HG03066 (cell line): ENCODE data around the gene NACA.
"Not testable (repeated sequence)": the region's sequence is repeated elsewhere in the genome, so short reads cannot be mapped to it uniquely, and the experiment has no call there.

Source experiments
- ATAC-seq: cut with Tn5 transposase; IDR thresholded peaks from one replicate; pipeline ENCODE4 v1.9.1; 2021; ENCODE audit warnings: low read depth; ENCODE audit not compliant: unreplicated experiment

NACA gene

GRCh38 chr12:56724972-56725722, at the start of gene NACA:
Gene NACA, minus strand, starts transcription at chr12:56725299. Its CDS starts 778 bp downstream, at chr12:56724521.
- peak; percentile 90 for ATAC-seq

- ATAC-seq = no peak
These were observed 48.0 kb upstream of the NACA start for GRCh38 chr12:56773113-56773512.

GRCh38 chr12:56772625-56773024, 47.5 kb upstream of the NACA start:
- no peak for ATAC-seq

- no peak for ATAC-seq
These were observed 44.8 kb upstream of the NACA start for GRCh38 chr12:56769868-56770267.

- no peak for ATAC-seq
These were observed 43.3 kb upstream of the NACA start for GRCh38 chr12:56768424-56768823.

- peak; percentile 100 for ATAC-seq
These were observed 41.4 kb upstream of the NACA start for GRCh38 chr12:56766535-56766934.

GRCh38 chr12:56763753-56764657, 38.9 kb upstream of the NACA start:
- no peak for ATAC-seq

- no peak for ATAC-seq
These were observed 36.7 kb upstream of the NACA start for GRCh38 chr12:56761812-56762211.

- ATAC-seq = no peak
These were observed 35.4 kb upstream of the NACA start for GRCh38 chr12:56760460-56760859.

GRCh38 chr12:56759263-56759908, 34.3 kb upstream of the NACA start:
- ATAC-seq = no peak

- ATAC-seq = no peak
These were observed 33.7 kb upstream of the NACA start for GRCh38 chr12:56758728-56759262.

GRCh38 chr12:56757971-56758370, 32.9 kb upstream of the NACA start:
- not testable (repeated sequence) for ATAC-seq

- no peak for ATAC-seq
These were observed 28.5 kb upstream of the NACA start for GRCh38 chr12:56753566-56753965.

GRCh38 chr12:56751712-56752598, 26.9 kb upstream of the NACA start, which contains the start of gene PRIM1:
Gene PRIM1, minus strand, starts transcription at chr12:56752323. Its CDS starts 25 bp downstream, at chr12:56752298.
- peak; percentile 70 for ATAC-seq

- ATAC-seq = not testable (repeated sequence)
These were observed 25.5 kb upstream of the NACA start for GRCh38 chr12:56750596-56750995.

GRCh38 chr12:56749853-56750252, 24.8 kb upstream of the NACA start:
- ATAC-seq = no peak

GRCh38 chr12:56749359-56749758, 24.3 kb upstream of the NACA start:
- no peak for ATAC-seq

- no peak for ATAC-seq
These were observed 3.2 kb upstream of the NACA start for GRCh38 chr12:56728139-56728861.

GRCh38 chr12:56726196-56726675, 1.1 kb upstream of the NACA start:
- not testable (repeated sequence) for ATAC-seq
